Measurements from ENCODE around the gene CHPF2. TPM values are rescaled to one million over a fixed set of nuclear protein-coding genes. Genes with fewer than 3 reads are reported as not detected.
A peak's percentile ranks its signal among the peaks of the same experiment; 100 is the strongest.

CHPF2 gene
- total and polyA plus RNA-seq, 2 of the 13 experiments (the other 11 are each of a cell fraction or from before 2014, with no cell fraction given): 15.4 to 21.5 TPM

DNA sequence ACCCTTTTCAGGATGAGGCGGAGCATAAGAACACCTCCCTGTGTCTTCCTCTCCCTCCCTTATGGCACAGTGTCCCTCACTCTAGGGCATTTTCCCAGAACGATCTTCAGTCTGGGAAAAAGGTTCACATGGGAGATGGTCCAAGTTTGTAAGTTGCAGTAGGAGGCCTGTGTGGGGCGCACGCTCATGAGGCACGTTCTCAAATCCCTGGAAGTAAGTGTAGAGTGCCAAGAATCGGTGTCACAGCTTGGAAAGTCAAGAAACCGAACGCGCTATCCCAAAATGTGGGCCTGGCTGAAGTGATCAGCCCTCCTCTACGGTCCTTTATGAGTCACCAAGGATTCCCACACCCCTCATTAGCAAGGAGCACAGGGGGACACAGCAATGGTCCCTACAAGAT is 40.1 kb downstream of the CHPF2 start:
- intact Hi-C loops (cut with micrococcal nuclease; ENCODE audit: unreplicated experiment): no loop called here
- Histone ChIP-seq H3K4me1 (ENCODE audit: insufficient read depth, low read length) (peaks cover 13% of the 10 kb centered on the region), H3K9ac (ENCODE audit: insufficient read depth, low read depth, low read length) (no peak overlapping the region), H4K20me1 (ENCODE audit: insufficient read depth, low read length) (no peaks in the 10 kb centered on the region), H3K79me2 (ENCODE audit: insufficient read depth, low read length) (no peaks in the 10 kb centered on the region), H3K9me3 (ENCODE audit: low read length) (no peaks in the 10 kb centered on the region), H2AFZ (ENCODE audit: low read length) (no peak overlapping the region), H3K4me2 (ENCODE audit: low read depth, low read length) (0 out of 2 replicates have a peak overlapping the region, but pooled peaks have one; percentile 2), H3K27ac (ENCODE audit: extremely low read length, insufficient read depth, low read length) (no peak overlapping the region), H3K4me3 (replicated peaks in 1 of 3; ENCODE audit: insufficient read depth in 1 of 3, low read depth in 2 of 3, low read length in 3 of 3) (no peak overlapping the region), H3K27me3 (ENCODE audit: control insufficient read depth in 1 of 2, insufficient read depth in 2 of 2, low read length in 2 of 2) (peaks cover 1 to 51% of the 10 kb centered on the region in 2 experiments; a peak in 3 of 5 replicates), H3K36me3 (replicated peaks in 1 of 2; ENCODE audit: control insufficient read depth in 1 of 2, insufficient read depth in 2 of 2, low read length in 2 of 2) (no peaks in the 10 kb centered on the region)
- no TSS peak for BruUV-seq (replicated peaks)
- 60% methylated on average over 9 of the region's 10 CpGs for WGBS (ENCODE audit: low lambda C conversion rate)
- ATAC-seq (no peak), FAIRE-seq (no peak), DNase-seq (ENCODE audit: low spot score) (no peak)
- CTCF ChIA-PET (ENCODE audit: low intra/inter-chr PET ratio, low total read pairs): no interaction called here
- in situ Hi-C loops (cut with HindIII; ENCODE audit: extremely low pct_ligation_motif_present, low pct_unique_long_range_greater_than_20kb): no loop called here
- TF ChIP-seq NFKB2 (CRISPR knock-in tag; IDR thresholded peaks at IDR 0.05; ENCODE audit: borderline replicate concordance) (no peak), TFDP1 (CRISPR knock-in tag; IDR thresholded peaks at IDR 0.05; ENCODE audit: borderline replicate concordance) (no peak), ZNF775 (CRISPR knock-in tag; IDR thresholded peaks at IDR 0.05; ENCODE audit: borderline replicate concordance) (no peak), CEBPB (IDR thresholded peaks at IDR 0.05; ENCODE audit: borderline replicate concordance, low read depth, low read length) (no peak), GABPB1 (CRISPR knock-in tag; IDR thresholded peaks at IDR 0.05) (no peak), CBFB (CRISPR knock-in tag; IDR thresholded peaks at IDR 0.05) (no peak), FOXM1 (CRISPR knock-in tag; IDR thresholded peaks at IDR 0.05) (no peak), RFX1 (IDR thresholded peaks at IDR 0.05) (no peak), ZNF274 (CRISPR knock-in tag; IDR thresholded peaks at IDR 0.05) (no peak), SNAI1 (CRISPR knock-in tag; IDR thresholded peaks at IDR 0.05; ENCODE audit: borderline replicate concordance) (no peak), ZBTB34 (CRISPR knock-in tag; IDR thresholded peaks at IDR 0.05) (no peak), KAT8 (CRISPR knock-in tag; IDR thresholded peaks at IDR 0.05) (no peak), ZNF512 (CRISPR knock-in tag; IDR thresholded peaks at IDR 0.05) (no peak)
- POLR2A ChIA-PET: no interaction called here

Data from HepG2 (cell line).